ENCODE results near the gene LGR6. TPM values are rescaled to one million over a fixed set of nuclear protein-coding genes. Genes with fewer than 3 reads are reported as not detected.

The LGR6 gene
- total and polyA plus RNA-seq, 2 of the 8 experiments (the other 6 are each of a cell fraction or from before 2014, with no cell fraction given) = 0.50 to 1.0 TPM

GRCh38 chr1:202247104-202247503 is 53.5 kb downstream of the LGR6 start:
- Histone ChIP-seq H4K8ac (ENCODE audit: extremely low read depth, insufficient read depth, low read length) (no peak overlapping the region), H3K18ac (ENCODE audit: extremely low read depth, low read length) (no peak overlapping the region), H3K27me3 (replicated peaks in 1 of 4; ENCODE audit: control insufficient read depth in 3 of 4, extremely low read depth in 1 of 4, insufficient read depth in 3 of 4, low read length in 3 of 4) (no peaks in the 10 kb centered on the region; a peak in 2 of 7 replicates), H2BK120ac (replicated peaks; ENCODE audit: low read depth, low read length) (no peak overlapping the region), H2BK15ac (ENCODE audit: low read length) (no peak overlapping the region), H3K4me3 (ENCODE audit: extremely low read depth in 1 of 4, insufficient read depth in 2 of 4, low read depth in 3 of 4, low read length in 4 of 4) (no peak overlapping the region), H2BK20ac (ENCODE audit: low read length) (no peak overlapping the region), H3K56ac (replicated peaks; ENCODE audit: insufficient read length, low read depth, low read length) (no peak overlapping the region), H3K23ac (ENCODE audit: insufficient read length) (no peak overlapping the region), H3K9ac (replicated peaks in 1 of 4; ENCODE audit: extremely low read depth in 1 of 4, low read depth in 3 of 4, low read length in 3 of 4) (no peak overlapping the region), H4K5ac (ENCODE audit: insufficient read length, low read depth, low read length) (no peak overlapping the region), H3K9me3 (ENCODE audit: insufficient read depth in 2 of 2, low read depth in 1 of 2, low read length in 1 of 2) (no peaks in the 10 kb centered on the region), H3K36me3 (ENCODE audit: control insufficient read depth in 2 of 4, insufficient read depth in 4 of 4, low read length in 3 of 4) (no peaks in the 10 kb centered on the region), H4K20me1 (replicated peaks in 1 of 2; ENCODE audit: control insufficient read depth in 1 of 2, insufficient read depth in 2 of 2, low read length in 2 of 2) (no peaks in the 10 kb centered on the region), H3K23me2 (ENCODE audit: low read depth, low read length) (no peaks in the 10 kb centered on the region; the same call in 1 of the 2 replicates), H3K4ac (replicated peaks; ENCODE audit: insufficient read length, low read depth, low read length) (no peak overlapping the region), H3K79me1 (ENCODE audit: low read depth, low read length) (no peaks in the 10 kb centered on the region), H3K14ac (ENCODE audit: insufficient read length) (no peak overlapping the region), H2BK12ac (ENCODE audit: low read depth, low read length) (no peak overlapping the region), H3K27ac (ENCODE audit: low read depth, low read length) (no peak overlapping the region), H3K4me1 (replicated peaks in 1 of 4; ENCODE audit: control insufficient read depth in 3 of 4, insufficient read depth in 4 of 4, low read length in 3 of 4) (peaks cover 4 to 6% (median 5%) of the 10 kb centered on the region in 4 experiments), H3K79me2 (ENCODE audit: control insufficient read depth in 1 of 2, insufficient read depth in 2 of 2, low read length in 2 of 2) (no peaks in the 10 kb centered on the region), H4K91ac (replicated peaks; ENCODE audit: insufficient read length, low read length) (no peak overlapping the region), H2AFZ (ENCODE audit: low read length) (no peak overlapping the region), H3K4me2 (ENCODE audit: insufficient read depth in 1 of 2, low read depth in 2 of 2, low read length in 2 of 2) (no peak overlapping the region), H2BK5ac (ENCODE audit: low read depth, low read length) (no peak overlapping the region), H2AK5ac (ENCODE audit: low read depth, low read length) (no peak overlapping the region)
- FAIRE-seq (no peak), DNase-seq (ENCODE audit: low read depth in 1 of 2, low spot score in 2 of 2) (no peak)
- POLR2A ChIA-PET (ENCODE audit: partially characterized antibody) = interaction anchor here (0.7 kb wide), 1 partner anchor 41 kb away, joined by 3 read pairs; no protein-coding TSS in a partner anchor
- CTCF ChIA-PET (ENCODE audit: partially characterized antibody) = interaction anchor here (0.6 to 17.3 kb wide), 7 partner anchors 10 to 719 kb away, joined by 3 to 249 read pairs (median 5); no protein-coding TSS in a partner anchor
- 80% methylated on average over 6 of the region's 6 CpGs; no CpG with 5 or more reads in 1 of the 2 experiments for WGBS, 2 experiments (ENCODE audit: extremely low coverage in 1 of 2, insufficient coverage in 1 of 2, insufficient read length in 1 of 2, insufficient replicate concordance in 2 of 2, low coverage in 1 of 2, low lambda C conversion rate in 2 of 2, missing lambda C conversion rate in 1 of 2)
- no peak for TF ChIP-seq SAP30 (IDR thresholded peaks at IDR 0.05; ENCODE audit: insufficient read depth, insufficient replicate concordance, low read length)
- no peak for TF ChIP-seq CHD1 (IDR thresholded peaks at IDR 0.05; ENCODE audit: low read depth, low read length)
- no peak for TF ChIP-seq JUND (IDR thresholded peaks at IDR 0.05; ENCODE audit: low read length)
- TF ChIP-seq CREB1 (IDR thresholded peaks at IDR 0.05) = no peak
- no peak for TF ChIP-seq KDM5A (IDR thresholded peaks at IDR 0.05; ENCODE audit: low read length)
- no peak for TF ChIP-seq RAD21 (IDR thresholded peaks at IDR 0.05 in 1 of 2, conservative IDR thresholded peaks at IDR 0.05 in 1 of 2; ENCODE audit: low read depth in 2 of 2, low read length in 2 of 2)
- TF ChIP-seq MAX (IDR thresholded peaks at IDR 0.05) = no peak
- no peak for TF ChIP-seq USF2 (IDR thresholded peaks at IDR 0.05; ENCODE audit: low read length)
- TF ChIP-seq TAF1 (IDR thresholded peaks at IDR 0.05; ENCODE audit: low read depth, low read length) = no peak
- TF ChIP-seq NANOG (IDR thresholded peaks at IDR 0.05; ENCODE audit: insufficient read depth, low read depth, low read length, poor library complexity, severe bottlenecking) = no peak
- no peak for TF ChIP-seq ASH2L (IDR thresholded peaks at IDR 0.05; ENCODE audit: low read length)
- no peak for TF ChIP-seq HDAC6 (IDR thresholded peaks at IDR 0.05; ENCODE audit: low read depth, low read length)
- no peak for TF ChIP-seq CHD2 (IDR thresholded peaks at IDR 0.05; ENCODE audit: low read length)
